OCI-LY7 (cell line): ENCODE results near the gene TRPM2. TPM values are rescaled to one million over a fixed set of nuclear protein-coding genes. Genes with fewer than 3 reads are reported as not detected.

Experiments used
- BruUV-seq: library from RNA; stranded (reverse); fragments of 400-500 nt; replicated peaks from 2 replicates; lab custom pipeline; 2021; lab: Mats Ljungman, UMichigan
- CTCF ChIA-PET: fragments of 300-600 bp; sonication (Branson Sonifier 250); formaldehyde crosslinking; loops from one replicate; lab custom pipeline; 2022; ENCODE audit warnings: antibody characterized with exemption; ENCODE audit not compliant: unreplicated experiment; lab: Charles Lee
- POLR2A ChIA-PET: fragments of 300-600 bp; sonication (Branson Sonifier 250); formaldehyde crosslinking; loops from one replicate; lab custom pipeline; 2022; ENCODE audit warnings: antibody characterized with exemption; lab: Charles Lee
- DNase-seq: peaks from one replicate; pipeline ENCODE4 v3.0.0-alpha.2; 2015; ENCODE audit warnings: low spot score
- H2AFZ ChIP-seq: fragments of 200-600 bp; sonication (generic), shearing (Covaris generic); 2 replicates; pipeline ENCODE4 v1.6.1; 2014; ENCODE audit warnings: mild to moderate bottlenecking, antibody characterized with exemption, low read length, moderate library complexity
- H3K27ac ChIP-seq: fragments of 200-600 bp; sonication (generic); 2 replicates; pipeline ENCODE4 v1.5.1; 2014; ENCODE audit warnings: mixed run types, low read depth, mild to moderate bottlenecking, moderate library complexity, low read length, inconsistent platforms; ENCODE audit not compliant: poor library complexity, severe bottlenecking
- H3K36me3 ChIP-seq: fragments of 200-600 bp; sonication (generic); 2 replicates; pipeline ENCODE4 v1.6.1; 2014; ENCODE audit warnings: mild to moderate bottlenecking, antibody characterized with exemption, low read length, moderate library complexity, mixed read lengths; ENCODE audit not compliant: insufficient read depth
- H3K4me1 ChIP-seq: fragments of 200-600 bp; sonication (generic); 2 replicates; pipeline ENCODE4 v1.5.1; 2014; ENCODE audit warnings: mild to moderate bottlenecking, low read length; ENCODE audit not compliant: insufficient read depth, poor library complexity, severe bottlenecking
- H3K4me2 ChIP-seq: fragments of 200-600 bp; sonication (generic); 2 replicates; pipeline ENCODE4 v1.6.1; 2014; ENCODE audit warnings: mild to moderate bottlenecking, low read length
- H3K4me3 ChIP-seq: fragments of 200-600 bp; sonication (generic); 2 replicates; pipeline ENCODE4 v1.5.1; 2014; ENCODE audit warnings: mild to moderate bottlenecking, low read depth, low read length; ENCODE audit not compliant: poor library complexity, severe bottlenecking
- H3K79me2 ChIP-seq: fragments of 200-600 bp; sonication (generic); 2 replicates; pipeline ENCODE4 v1.6.1; 2016; ENCODE audit warnings: low read depth, mild to moderate bottlenecking, low read length, moderate library complexity, mixed read lengths; ENCODE audit not compliant: insufficient read depth
- H3K9me2 ChIP-seq: fragments of 200-600 bp; sonication (generic); 2 replicates; pipeline ENCODE4 v1.6.1; 2016; ENCODE audit warnings: mild to moderate bottlenecking, low read length, mixed read lengths; ENCODE audit not compliant: insufficient read depth
- H3K9me3 ChIP-seq: fragments of 200-600 bp; sonication (generic); 2 replicates; pipeline ENCODE4 v1.6.1; 2014; ENCODE audit warnings: mild to moderate bottlenecking, mixed run types, low read length, mixed read lengths
- H4K20me1 ChIP-seq: fragments of 200-600 bp; sonication (generic); 2 replicates; pipeline ENCODE4 v1.6.1; 2014; ENCODE audit warnings: mild to moderate bottlenecking, antibody characterized with exemption, low read length, moderate library complexity, mixed read lengths; ENCODE audit not compliant: insufficient read depth
- CTCF ChIP-seq: fragments of 200-600 bp; sonication (generic); conservative IDR thresholded peaks from 2 replicates; pipeline ENCODE4 v1.5.1; 2014; ENCODE audit warnings: mild to moderate bottlenecking, antibody characterized with exemption, low read length, moderate library complexity, mixed read lengths
- EZH2phosphoT487 ChIP-seq: fragments of 200-600 bp; sonication (generic); IDR thresholded peaks from 2 replicates; pipeline ENCODE4 v1.6.1; 2018; ENCODE audit warnings: low read depth, borderline replicate concordance, mild to moderate bottlenecking, mixed run types, antibody characterized with exemption, low read length, moderate library complexity, mixed read lengths
- intact Hi-C: fragments of 100-400 bp; cut with micrococcal nuclease; formaldehyde crosslinking; loops from one replicate; pipeline ENCODE4 v1.10.0; 2022; ENCODE audit not compliant: unreplicated experiment
- total RNA-seq, 2 experiments: library from RNA; depleted of rRNA in 1 of 2; stranded (reverse); fragments of >200 nt in 1 of 2; shearing (Covaris generic) in 1 of 2; gene quantifications; 2 replicates each; pipeline ENCODE4 v1.2.3, GENCODE V29; 2014 to 2022

Gene TRPM2
- total RNA-seq, 2 experiments from 2014 or later, result 1.8 to 7.1 TPM

DNA sequence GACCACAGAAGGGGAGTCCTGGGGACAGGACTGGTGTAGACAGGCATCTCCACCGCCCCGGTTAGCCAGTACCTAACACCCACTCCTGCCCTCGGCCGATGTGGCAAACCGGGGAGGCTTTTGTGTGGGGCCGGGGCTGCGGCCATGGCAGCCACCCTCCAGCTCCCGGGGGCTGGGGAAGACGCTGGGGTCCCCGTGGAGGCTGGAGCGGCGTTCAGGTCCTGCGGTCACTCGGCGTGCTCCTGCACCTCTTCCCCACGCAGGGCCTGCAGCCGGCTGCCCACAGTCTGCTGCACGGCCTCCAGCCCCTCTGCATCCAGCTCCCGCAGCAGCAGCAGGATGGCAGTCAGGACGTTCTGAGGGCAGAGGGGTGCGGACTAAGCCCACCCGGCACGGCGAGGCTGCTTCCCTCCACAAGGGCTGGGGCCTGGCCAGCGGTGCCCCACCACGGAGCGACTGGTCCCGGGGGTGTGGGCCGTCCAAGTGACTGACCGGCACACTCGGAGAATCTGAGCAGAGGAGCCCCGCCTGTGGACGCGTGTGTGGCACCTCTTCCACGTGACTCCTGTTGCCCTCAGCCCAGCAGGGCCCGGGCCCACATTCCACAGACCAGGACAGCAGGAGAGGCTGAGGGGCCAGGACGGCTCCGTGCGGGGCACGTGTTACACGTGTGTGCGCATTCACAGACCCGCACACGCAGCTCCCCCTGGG lies 23.3 kb upstream of the TRPM2 start:
- Histone ChIP-seq H2AFZ (no peak overlapping the region), H3K4me2 (no peak overlapping the region), H3K79me2 (no peaks in the 10 kb centered on the region), H3K9me2 (no peaks in the 10 kb centered on the region), H3K36me3 (peaks cover 9% of the 10 kb centered on the region; the same call in 1 of the 2 replicates), H3K9me3 (no peaks in the 10 kb centered on the region), H3K4me1 (no peaks in the 10 kb centered on the region), H4K20me1 (no peaks in the 10 kb centered on the region), H3K4me3 (no peak overlapping the region), H3K27ac (no peak overlapping the region)
- BruUV-seq, result no TSS peak
- TF ChIP-seq EZH2phosphoT487 (no peak), CTCF (no peak)
- DNase-seq, result no peak
- intact Hi-C loops, result no loop called here
- POLR2A ChIA-PET, result no interaction called here
- CTCF ChIA-PET, result no interaction called here

DNA sequence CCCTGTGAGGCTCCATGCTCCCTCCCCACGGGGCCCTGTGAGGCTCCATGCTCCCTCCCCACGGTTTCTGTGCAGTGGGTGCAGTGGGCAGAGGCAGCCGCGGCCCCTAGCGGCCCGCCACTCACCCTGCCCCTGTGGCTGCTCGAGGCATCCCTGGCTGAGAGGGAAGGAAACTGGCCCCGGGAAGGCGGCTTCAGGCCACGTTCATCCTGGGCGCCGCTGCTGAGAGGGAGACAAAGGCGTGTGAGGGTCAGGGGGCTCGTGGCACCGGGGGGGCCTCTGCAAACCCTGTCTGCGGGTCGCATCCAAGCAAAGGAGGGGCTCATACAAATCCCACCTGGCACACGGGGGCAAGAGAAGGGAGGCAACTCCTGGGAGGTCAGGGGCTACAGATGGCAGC lies 22.7 kb upstream of the TRPM2 start:
- no peak overlapping the region for H3K4me3 ChIP-seq
- intact Hi-C loops, result no loop called here
- TF ChIP-seq EZH2phosphoT487, result no peak
- peak; percentile 33; the same call in 1 of the 2 replicates for TF ChIP-seq CTCF
- DNase-seq, result no peak
- POLR2A ChIA-PET, result no interaction called here
- H3K9me2 ChIP-seq, result no peaks in the 10 kb centered on the region
- no peak overlapping the region for H2AFZ ChIP-seq
- no TSS peak for BruUV-seq
- no peak overlapping the region for H3K27ac ChIP-seq
- H3K4me2 ChIP-seq, result no peak overlapping the region
- 0 out of 2 replicates have a peak, but pooled peaks cover 3% of the 10 kb centered on the region for H3K36me3 ChIP-seq
- H4K20me1 ChIP-seq, result no peaks in the 10 kb centered on the region
- H3K79me2 ChIP-seq, result no peaks in the 10 kb centered on the region
- no peaks in the 10 kb centered on the region for H3K4me1 ChIP-seq
- no peaks in the 10 kb centered on the region for H3K9me3 ChIP-seq
- CTCF ChIA-PET, result no interaction called here

DNA sequence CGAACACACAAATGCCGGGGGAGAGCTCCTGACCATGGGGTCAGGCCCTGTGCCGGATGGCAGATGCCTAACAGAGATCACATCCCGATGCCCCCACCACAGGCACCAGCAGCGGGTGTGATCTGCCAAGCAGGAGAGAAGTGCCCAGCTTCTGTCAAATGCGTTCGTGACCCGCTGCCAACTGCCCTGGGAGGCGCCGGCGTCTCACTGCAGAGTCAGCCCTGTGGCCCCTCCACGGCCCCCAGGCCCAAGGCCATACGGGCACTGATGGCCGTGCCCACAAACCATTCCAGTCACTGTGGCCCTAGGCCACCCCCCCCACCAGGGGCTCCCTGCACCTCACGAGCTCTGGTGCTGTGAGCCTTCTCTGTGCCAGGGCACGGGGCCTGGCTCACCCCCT lies 22.2 kb upstream of the TRPM2 start:
- Histone ChIP-seq H3K27ac (no peak overlapping the region), H3K4me1 (no peaks in the 10 kb centered on the region), H3K4me3 (no peak overlapping the region), H3K36me3 (no peaks in the 10 kb centered on the region; the same call in 1 of the 2 replicates), H3K4me2 (no peak overlapping the region), H4K20me1 (no peaks in the 10 kb centered on the region), H2AFZ (no peak overlapping the region), H3K9me3 (no peaks in the 10 kb centered on the region), H3K79me2 (no peaks in the 10 kb centered on the region), H3K9me2 (no peaks in the 10 kb centered on the region)
- ChIA-PET CTCF (no interaction called here), POLR2A (no interaction called here)
- TF ChIP-seq EZH2phosphoT487, result no peak
- no peak for TF ChIP-seq CTCF
- DNase-seq, result no peak
- no TSS peak for BruUV-seq
- intact Hi-C loops, result no loop called here
